Breast epithelium (tissue), 4 donors: Measurements from ENCODE around the gene CHST5. TPM values are rescaled to one million over a fixed set of nuclear protein-coding genes. Genes with fewer than 3 reads are reported as not detected.

Experiments
- DNase-seq, 2 donors: peaks; one replicate each; pipeline ENCODE4 v3.0.0-alpha.2; 2019; ENCODE audit warnings: low spot score in 2 of 2
- H3K27ac ChIP-seq, 2 donors: fragments of 200-600 bp; sonication (generic) in 1 of 2; one replicate each; pipeline ENCODE4 v1.5.1; 2016 to 2019; ENCODE audit warnings: mild to moderate bottlenecking in 1 of 2
- H3K27me3 ChIP-seq, 2 donors: fragments of 200-600 bp; sonication (generic) in 1 of 2; one replicate each; pipeline versions ENCODE4 v1.5.1 to v1.6.0; 2017 to 2019; ENCODE audit warnings: control low read depth in 1 of 2, mild to moderate bottlenecking in 1 of 2
- H3K36me3 ChIP-seq: fragments of 200-600 bp; one replicate; pipeline ENCODE4 v1.5.1; 2019
- H3K4me1 ChIP-seq, 2 donors: fragments of 200-600 bp; sonication (generic); one replicate each; pipeline ENCODE4 v1.5.1; 2016 to 2019; ENCODE audit warnings: control low read depth in 1 of 2
- H3K4me3 ChIP-seq, 3 donors: fragments of 200-600 bp; sonication (generic); 1 replicate in 2 of 3; 2 replicates in 1 of 3; pipeline ENCODE4 v1.5.1; 2016 to 2019; ENCODE audit warnings: mild to moderate bottlenecking in 3 of 3, moderate library complexity in 2 of 3
- H3K9me3 ChIP-seq, 2 donors: fragments of 200-600 bp; sonication (generic) in 1 of 2; one replicate each; pipeline ENCODE4 v1.5.1; 2016 to 2019; ENCODE audit warnings: control low read depth in 1 of 2
- POLR2A ChIP-seq: fragments of 450-650 bp; IDR thresholded peaks from one replicate; pipeline ENCODE4 v1.6.1; 2016; ENCODE audit warnings: antibody characterized with exemption, mild to moderate bottlenecking, moderate library complexity
- POLR2AphosphoS5 ChIP-seq, 3 donors: sonication (generic); formaldehyde crosslinking; IDR thresholded peaks; one replicate each; pipeline ENCODE4 v1.6.1; 2017; ENCODE audit warnings: antibody characterized with exemption in 3 of 3
- intact Hi-C: fragments of 100-400 bp; cut with DNase I; formaldehyde crosslinking; loops from one replicate; pipeline ENCODE4 v1.15.1; 2023; ENCODE audit warnings: low total_unique reads
- total RNA-seq, 3 donors: library from RNA; depleted of rRNA; stranded (reverse); fragments of >200 nt; gene quantifications; one replicate each; pipeline ENCODE4 v1.1.0, GENCODE V29; 2016
- TF ChIP-seq, protein P1 (sequence below), 3 donors: fragments of 450-650 bp; IDR thresholded peaks; one replicate each; pipeline ENCODE4 v1.5.1; 2016 to 2017; ENCODE audit warnings: antibody characterized with exemption in 3 of 3, mild to moderate bottlenecking in 3 of 3, moderate library complexity in 3 of 3

CHST5 gene
- total RNA-seq, 3 donors from 2014 or later, result 0.15 to 0.33 TPM; not detected in 1

DNA sequence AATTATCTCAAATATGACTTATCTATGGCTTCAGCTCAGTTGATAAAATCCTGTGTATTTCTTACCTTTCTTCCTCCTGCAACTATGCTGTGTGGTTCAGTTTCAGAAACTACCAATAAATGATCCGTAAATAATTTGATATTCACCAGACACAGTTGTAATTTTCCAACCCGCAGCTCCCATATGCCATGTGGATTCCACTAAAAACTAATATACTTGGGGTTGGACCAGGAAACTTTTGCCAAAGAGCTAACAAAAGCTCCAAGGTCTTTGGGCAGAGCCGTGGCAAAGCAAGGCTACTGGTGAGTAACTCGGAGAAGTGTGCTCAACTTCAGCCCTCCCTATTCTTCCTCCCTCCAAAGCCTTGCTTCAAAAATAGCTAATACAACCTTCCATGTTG, 38.4 kb downstream of the CHST5 start:
- intact Hi-C loops, result no loop called here
- H3K4me3 ChIP-seq, result no peak overlapping the region
- H3K9me3 ChIP-seq, result no peaks in the 10 kb centered on the region
- H3K27me3 ChIP-seq, result peaks cover 0 to 8% of the 10 kb centered on the region in 2 donors
- no peaks in the 10 kb centered on the region for H3K4me1 ChIP-seq
- no peak overlapping the region for H3K27ac ChIP-seq
- TF ChIP-seq, protein P1, sequence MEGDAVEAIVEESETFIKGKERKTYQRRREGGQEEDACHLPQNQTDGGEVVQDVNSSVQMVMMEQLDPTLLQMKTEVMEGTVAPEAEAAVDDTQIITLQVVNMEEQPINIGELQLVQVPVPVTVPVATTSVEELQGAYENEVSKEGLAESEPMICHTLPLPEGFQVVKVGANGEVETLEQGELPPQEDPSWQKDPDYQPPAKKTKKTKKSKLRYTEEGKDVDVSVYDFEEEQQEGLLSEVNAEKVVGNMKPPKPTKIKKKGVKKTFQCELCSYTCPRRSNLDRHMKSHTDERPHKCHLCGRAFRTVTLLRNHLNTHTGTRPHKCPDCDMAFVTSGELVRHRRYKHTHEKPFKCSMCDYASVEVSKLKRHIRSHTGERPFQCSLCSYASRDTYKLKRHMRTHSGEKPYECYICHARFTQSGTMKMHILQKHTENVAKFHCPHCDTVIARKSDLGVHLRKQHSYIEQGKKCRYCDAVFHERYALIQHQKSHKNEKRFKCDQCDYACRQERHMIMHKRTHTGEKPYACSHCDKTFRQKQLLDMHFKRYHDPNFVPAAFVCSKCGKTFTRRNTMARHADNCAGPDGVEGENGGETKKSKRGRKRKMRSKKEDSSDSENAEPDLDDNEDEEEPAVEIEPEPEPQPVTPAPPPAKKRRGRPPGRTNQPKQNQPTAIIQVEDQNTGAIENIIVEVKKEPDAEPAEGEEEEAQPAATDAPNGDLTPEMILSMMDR (IDR thresholded peaks at IDR 0.05), result no peak
- TF ChIP-seq POLR2A (no peak), POLR2AphosphoS5 (IDR thresholded peaks at IDR 0.05) (no peak)
- no peak for DNase-seq
- no peaks in the 10 kb centered on the region for H3K36me3 ChIP-seq

DNA sequence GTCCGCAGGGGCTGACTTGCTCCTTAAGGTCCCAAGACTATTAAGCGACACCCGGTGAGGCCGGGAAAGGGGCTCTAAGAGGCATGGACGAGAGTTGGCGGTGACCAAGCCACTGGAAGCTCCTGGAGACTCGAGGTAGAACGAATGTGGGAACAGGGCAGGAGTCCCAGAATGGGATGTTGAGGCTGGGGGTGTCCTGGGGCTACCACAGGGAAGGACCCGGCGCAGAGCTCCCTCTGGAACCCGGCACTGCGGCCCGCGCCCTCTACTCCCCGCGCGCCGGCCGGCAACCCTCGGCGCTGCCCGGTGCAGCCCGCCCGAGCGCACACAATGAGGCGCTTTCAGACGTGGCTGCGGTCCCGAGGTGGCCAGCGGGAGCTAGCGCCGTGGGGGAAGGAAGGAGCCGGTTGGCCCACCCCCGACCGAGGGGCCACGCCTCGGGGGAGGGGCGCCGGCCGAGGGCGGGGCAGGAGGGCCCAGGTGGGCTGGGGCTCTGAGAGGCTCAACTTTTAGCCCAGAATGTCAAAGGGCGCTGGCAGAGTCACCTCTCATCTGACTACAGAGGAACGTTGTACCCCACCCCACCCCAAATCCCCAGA, 40.7 kb downstream of the CHST5 start, which contains the start of gene CHST6:
Gene CHST6, minus strand, starts transcription at position 366 of the 599 bp plus-strand sequence. CDS start 15,613 bp downstream, outside the sequence.
- intact Hi-C loops, result no loop called here
- TF ChIP-seq POLR2AphosphoS5 (IDR thresholded peaks at IDR 0.05) (no peak), POLR2A (no peak)
- TF ChIP-seq, protein P1 (IDR thresholded peaks at IDR 0.05), result no peak
- H3K27ac ChIP-seq, result no peak within 1 kb of the TSS
- no peaks in the 10 kb centered on the region for H3K4me1 ChIP-seq
- H3K4me3 ChIP-seq, result peak within 1 kb of the TSS; percentile 31 to 62 (median 48)
- no peaks in the 10 kb centered on the region for H3K9me3 ChIP-seq
- no peak for DNase-seq
- H3K27me3 ChIP-seq, result peaks cover 0 to 8% of the 10 kb centered on the region in 2 donors
- H3K36me3 ChIP-seq, result no peaks in the 10 kb centered on the region

DNA sequence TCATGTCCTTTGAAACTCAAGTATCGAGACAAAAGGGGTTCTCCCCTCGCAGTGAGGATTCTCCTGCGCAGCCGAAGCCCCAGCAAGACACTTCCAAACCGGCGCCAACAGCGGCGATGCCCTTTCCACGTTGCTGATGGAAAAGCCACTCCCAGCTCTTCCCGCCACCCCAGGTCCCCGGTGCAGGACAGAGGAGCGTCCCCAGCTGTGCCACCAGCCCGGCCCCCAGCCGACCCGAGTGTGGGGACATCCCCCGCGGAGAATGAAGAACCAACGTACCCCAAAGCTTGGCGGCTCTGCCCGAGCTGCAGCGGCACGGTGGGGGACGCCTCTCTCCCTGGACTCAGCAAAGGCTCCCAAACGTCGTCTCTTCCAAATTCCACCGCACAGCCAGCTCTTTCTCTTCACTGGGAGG, 41.2 kb downstream of the CHST5 start:
- H3K36me3 ChIP-seq, result no peaks in the 10 kb centered on the region
- no peaks in the 10 kb centered on the region for H3K9me3 ChIP-seq
- TF ChIP-seq, protein P1 (IDR thresholded peaks at IDR 0.05), result no peak
- no peak for TF ChIP-seq POLR2A
- no peak for TF ChIP-seq POLR2AphosphoS5 (IDR thresholded peaks at IDR 0.05)
- no peak for DNase-seq
- no peaks in the 10 kb centered on the region for H3K4me1 ChIP-seq
- H3K27ac ChIP-seq, result no peak overlapping the region
- peaks cover 0 to 8% of the 10 kb centered on the region in 2 donors for H3K27me3 ChIP-seq
- intact Hi-C loops, result no loop called here
- peak overlapping the region; percentile 31 to 62 (median 48) for H3K4me3 ChIP-seq

DNA sequence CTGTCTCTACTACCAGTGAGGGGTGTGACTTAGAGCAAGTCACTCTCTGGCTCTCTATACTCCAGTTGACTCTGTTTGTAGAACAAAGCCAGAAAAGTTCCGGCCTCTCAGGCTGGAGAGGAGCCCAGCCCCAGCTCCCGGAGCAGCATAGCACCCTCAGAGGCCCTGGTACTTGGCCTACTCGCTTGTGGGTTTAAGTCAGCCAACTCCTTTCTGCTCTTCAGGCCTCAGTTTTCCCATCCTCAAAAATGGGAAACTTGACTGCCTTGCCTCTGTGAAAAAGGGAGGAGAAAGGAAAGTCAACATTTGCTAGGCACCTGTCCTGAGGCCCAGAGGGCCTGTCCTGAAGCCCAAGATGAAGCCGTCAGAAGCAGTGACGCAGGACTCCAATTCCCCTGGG, 41.7 kb downstream of the CHST5 start:
- DNase-seq, result no peak
- Histone ChIP-seq H3K9me3 (no peaks in the 10 kb centered on the region), H3K27me3 (peaks cover 0 to 8% of the 10 kb centered on the region in 2 donors), H3K27ac (no peak overlapping the region), H3K4me1 (no peaks in the 10 kb centered on the region), H3K4me3 (peak overlapping the region in 2 of 3 donors; percentile 48 to 62), H3K36me3 (no peaks in the 10 kb centered on the region)
- intact Hi-C loops, result no loop called here
- TF ChIP-seq, protein P1 (IDR thresholded peaks at IDR 0.05), result no peak
- TF ChIP-seq POLR2AphosphoS5 (IDR thresholded peaks at IDR 0.05) (no peak), POLR2A (no peak)

DNA sequence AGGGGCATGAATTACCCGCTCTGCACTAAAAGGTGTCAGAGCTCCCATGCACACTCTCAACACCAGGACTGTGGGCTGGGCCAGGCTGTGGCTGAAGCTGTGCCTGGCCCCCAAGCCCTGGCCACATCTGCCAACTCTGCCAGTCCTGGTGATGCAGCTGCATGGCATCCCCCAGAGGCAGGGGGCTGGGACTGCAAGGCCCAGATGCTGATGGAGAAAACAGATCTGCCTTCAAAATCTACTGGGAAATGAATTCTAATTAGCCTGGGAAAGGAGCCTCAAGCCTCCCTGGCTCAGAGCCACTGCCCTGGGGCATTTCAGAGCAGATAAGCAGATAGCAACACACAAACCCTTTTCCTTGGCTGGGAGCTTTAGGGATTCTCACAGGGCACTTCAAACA, 44.0 kb downstream of the CHST5 start:
- Histone ChIP-seq H3K4me3 (no peak overlapping the region), H3K9me3 (no peaks in the 10 kb centered on the region), H3K27ac (no peak overlapping the region), H3K4me1 (no peaks in the 10 kb centered on the region), H3K27me3 (peaks cover 0 to 8% of the 10 kb centered on the region in 2 donors), H3K36me3 (no peaks in the 10 kb centered on the region)
- no peak for DNase-seq
- no peak for TF ChIP-seq POLR2AphosphoS5 (IDR thresholded peaks at IDR 0.05)
- no peak for TF ChIP-seq POLR2A
- TF ChIP-seq, protein P1 (IDR thresholded peaks at IDR 0.05), result no peak
- intact Hi-C loops, result no loop called here
